Smooth muscle cell (in vitro differentiated cells): ENCODE measurements around the gene MDFIC. TPM values are rescaled to one million over a fixed set of nuclear protein-coding genes. Genes with fewer than 3 reads are reported as not detected.

Experiments used
- DNase-seq: peaks from one replicate; lab custom pipeline; 2025; ENCODE audit not compliant: unreplicated experiment; lab: John Stamatoyannopoulos, UW
- H2AFZ ChIP-seq: fragments of 200-600 bp; sonication (generic); 2 replicates; pipeline ENCODE4 v1.6.0; 2016; ENCODE audit warnings: antibody characterized with exemption, low read depth, mild to moderate bottlenecking
- H3F3A ChIP-seq: fragments of 200-600 bp; sonication (generic); 2 replicates; pipeline ENCODE4 v1.6.0; 2017; ENCODE audit warnings: antibody characterized with exemption, low read depth
- H3K27ac ChIP-seq: fragments of 200-600 bp; sonication (generic); 2 replicates; pipeline ENCODE4 v1.5.1; 2016; ENCODE audit warnings: low read depth, mild to moderate bottlenecking
- H3K27me3 ChIP-seq: fragments of 200-600 bp; sonication (generic); 2 replicates; pipeline ENCODE4 v1.6.1; 2016; ENCODE audit warnings: low read depth, mild to moderate bottlenecking
- H3K36me3 ChIP-seq: fragments of 200-600 bp; sonication (generic); 2 replicates; pipeline ENCODE4 v1.5.1; 2016; ENCODE audit warnings: low read depth
- H3K4me1 ChIP-seq: fragments of 200-600 bp; sonication (generic); 2 replicates; pipeline ENCODE4 v1.5.1; 2016; ENCODE audit warnings: low read depth
- H3K4me2 ChIP-seq: fragments of 200-600 bp; sonication (generic); 2 replicates; pipeline ENCODE4 v1.6.0; 2016; ENCODE audit warnings: mild to moderate bottlenecking
- H3K4me3 ChIP-seq: fragments of 200-600 bp; sonication (generic); 2 replicates; pipeline ENCODE4 v1.5.1; 2016; ENCODE audit warnings: mild to moderate bottlenecking
- H3K79me2 ChIP-seq: fragments of 200-600 bp; sonication (generic); 2 replicates; pipeline ENCODE4 v1.6.0; 2016; ENCODE audit warnings: low read depth, mild to moderate bottlenecking
- H3K9ac ChIP-seq: fragments of 200-600 bp; sonication (generic); 2 replicates; pipeline ENCODE4 v1.6.0; 2016; ENCODE audit warnings: low read depth
- H3K9me3 ChIP-seq: fragments of 200-600 bp; sonication (generic); replicated peaks from 2 replicates; pipeline ENCODE4 v1.5.1; 2016; ENCODE audit warnings: low read depth
- H4K20me1 ChIP-seq: fragments of 200-600 bp; sonication (generic); 2 replicates; pipeline ENCODE4 v1.6.0; 2016; ENCODE audit warnings: low read depth
- CTCF ChIP-seq: fragments of 200-600 bp; sonication (generic); IDR thresholded peaks from 2 replicates; pipeline ENCODE4 v1.5.1; 2017; ENCODE audit warnings: borderline replicate concordance, mild to moderate bottlenecking, antibody characterized with exemption; ENCODE audit not compliant: insufficient read depth, poor library complexity, severe bottlenecking
- WGBS: methylation state at CpG from one replicate; pipeline ENCODE4 v1.1.7; 2016; ENCODE audit warnings: low lambda C conversion rate; 5-methylcytosine and 5-hydroxymethylcytosine counted together
- polyA plus RNA-seq: library from polyadenylated mRNA; unstranded; fragments of >200 nt; fragmentation: Nextera tagmentation; extraction: Ambion mirVana; gene quantifications from 2 replicates; pipeline ENCODE4 v1.2.1, GENCODE V29; 2016
- total RNA-seq: library from RNA; depleted of rRNA; stranded (reverse); fragments of >200 nt; gene quantifications from 2 replicates; pipeline ENCODE4 v1.2.3, GENCODE V29; 2014

MDFIC gene
- total RNA-seq (36.9 and 37.0 TPM in 2 replicates), polyA plus RNA-seq (17.5 and 18.4 TPM in 2 replicates)

GRCh38 chr7:114922026-114922651, at the start of gene MDFIC:
TSS of gene MDFIC (plus strand) at chr7:114922094. CDS start at chr7:114923034, 940 bp downstream.
- Histone ChIP-seq H3K27me3 (no peaks in the 10 kb centered on the region), H3K4me2 (peak within 1 kb of the TSS; percentile 85), H3K79me2 (peaks cover 37% of the 10 kb centered on the region), H3K4me1 (peaks cover 14% of the 10 kb centered on the region), H3F3A (no peaks in the 10 kb centered on the region), H3K36me3 (no peaks in the 10 kb centered on the region), H2AFZ (peak within 1 kb of the TSS; percentile 98), H3K9ac (peak within 1 kb of the TSS; percentile 92), H3K4me3 (peak within 1 kb of the TSS; percentile 90), H3K9me3 (no peaks in the 10 kb centered on the region), H4K20me1 (no peaks in the 10 kb centered on the region), H3K27ac (peak within 1 kb of the TSS; percentile 82)
- DNase-seq: peak; percentile 49
- 2% methylated on average over 34 of the region's 55 CpGs for WGBS
- no peak for TF ChIP-seq CTCF

GRCh38 chr7:114874170-114874569, 47.7 kb upstream of the MDFIC start:
- no peak overlapping the region for H3K9ac ChIP-seq
- 77% methylated on average over 1 of the region's 1 CpG for WGBS
- no peak for DNase-seq

GRCh38 chr7:114875186-114875585, 46.7 kb upstream of the MDFIC start:
- no peak overlapping the region for H3K27ac ChIP-seq
- H3K27me3 ChIP-seq: no peaks in the 10 kb centered on the region
- H4K20me1 ChIP-seq: no peaks in the 10 kb centered on the region
- H3K4me3 ChIP-seq: no peak overlapping the region
- peaks cover 8% of the 10 kb centered on the region for H3K36me3 ChIP-seq
- no peaks in the 10 kb centered on the region for H3K79me2 ChIP-seq
- peaks cover 6% of the 10 kb centered on the region for H3K9me3 ChIP-seq
- H3F3A ChIP-seq: no peaks in the 10 kb centered on the region
- no peak for DNase-seq
- no peak overlapping the region for H3K4me2 ChIP-seq
- peak overlapping the region; percentile 17 for H2AFZ ChIP-seq
- H3K4me1 ChIP-seq: no peaks in the 10 kb centered on the region
- no peak overlapping the region for H3K9ac ChIP-seq
- TF ChIP-seq CTCF: no peak

More at GRCh38 chr7:114874170-114874569, 47.7 kb upstream of the MDFIC start:
- no peaks in the 10 kb centered on the region for H3F3A ChIP-seq
- TF ChIP-seq CTCF: no peak
- no peaks in the 10 kb centered on the region for H3K79me2 ChIP-seq
- H3K9me3 ChIP-seq: peaks cover 6% of the 10 kb centered on the region
- no peaks in the 10 kb centered on the region for H4K20me1 ChIP-seq
- H2AFZ ChIP-seq: peak overlapping the region; percentile 79
- H3K4me2 ChIP-seq: no peak overlapping the region
- H3K36me3 ChIP-seq: peaks cover 8% of the 10 kb centered on the region
- H3K27me3 ChIP-seq: no peaks in the 10 kb centered on the region
- no peak overlapping the region for H3K4me3 ChIP-seq
- no peaks in the 10 kb centered on the region for H3K4me1 ChIP-seq
- H3K27ac ChIP-seq: no peak overlapping the region

- Histone ChIP-seq H3K9ac (no peak overlapping the region), H3K27me3 (no peaks in the 10 kb centered on the region), H3K4me3 (no peak overlapping the region), H3K4me2 (no peak overlapping the region), H3K36me3 (peaks cover 8% of the 10 kb centered on the region), H2AFZ (no peak overlapping the region), H3K79me2 (no peaks in the 10 kb centered on the region), H4K20me1 (no peaks in the 10 kb centered on the region), H3F3A (no peaks in the 10 kb centered on the region), H3K27ac (no peak overlapping the region), H3K9me3 (peaks cover 6% of the 10 kb centered on the region), H3K4me1 (no peaks in the 10 kb centered on the region)
- WGBS: 90% methylated on average over 1 of the region's 1 CpG
- DNase-seq: no peak
- TF ChIP-seq CTCF: no peak
These were observed 42.3 kb upstream of the MDFIC start for GRCh38 chr7:114879554-114879953.
